ENCODE measurements around the gene VWA5A. TPM values are rescaled to one million over a fixed set of nuclear protein-coding genes. Genes with fewer than 3 reads are reported as not detected.

Gene VWA5A
- total and polyA plus RNA-seq, 9 of the 15 experiments (the other 6 are each of a cell fraction or from before 2014, with no cell fraction given) = 4.6 to 19.7 (median 6.9) TPM

- TF ChIP-seq, protein P1, sequence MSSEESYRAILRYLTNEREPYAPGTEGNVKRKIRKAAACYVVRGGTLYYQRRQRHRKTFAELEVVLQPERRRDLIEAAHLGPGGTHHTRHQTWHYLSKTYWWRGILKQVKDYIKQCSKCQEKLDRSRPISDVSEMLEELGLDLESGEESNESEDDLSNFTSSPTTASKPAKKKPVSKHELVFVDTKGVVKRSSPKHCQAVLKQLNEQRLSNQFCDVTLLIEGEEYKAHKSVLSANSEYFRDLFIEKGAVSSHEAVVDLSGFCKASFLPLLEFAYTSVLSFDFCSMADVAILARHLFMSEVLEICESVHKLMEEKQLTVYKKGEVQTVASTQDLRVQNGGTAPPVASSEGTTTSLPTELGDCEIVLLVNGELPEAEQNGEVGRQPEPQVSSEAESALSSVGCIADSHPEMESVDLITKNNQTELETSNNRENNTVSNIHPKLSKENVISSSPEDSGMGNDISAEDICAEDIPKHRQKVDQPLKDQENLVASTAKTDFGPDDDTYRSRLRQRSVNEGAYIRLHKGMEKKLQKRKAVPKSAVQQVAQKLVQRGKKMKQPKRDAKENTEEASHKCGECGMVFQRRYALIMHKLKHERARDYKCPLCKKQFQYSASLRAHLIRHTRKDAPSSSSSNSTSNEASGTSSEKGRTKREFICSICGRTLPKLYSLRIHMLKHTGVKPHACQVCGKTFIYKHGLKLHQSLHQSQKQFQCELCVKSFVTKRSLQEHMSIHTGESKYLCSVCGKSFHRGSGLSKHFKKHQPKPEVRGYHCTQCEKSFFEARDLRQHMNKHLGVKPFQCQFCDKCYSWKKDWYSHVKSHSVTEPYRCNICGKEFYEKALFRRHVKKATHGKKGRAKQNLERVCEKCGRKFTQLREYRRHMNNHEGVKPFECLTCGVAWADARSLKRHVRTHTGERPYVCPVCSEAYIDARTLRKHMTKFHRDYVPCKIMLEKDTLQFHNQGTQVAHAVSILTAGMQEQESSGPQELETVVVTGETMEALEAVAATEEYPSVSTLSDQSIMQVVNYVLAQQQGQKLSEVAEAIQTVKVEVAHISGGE (CRISPR knock-in tag; IDR thresholded peaks at IDR 0.05) = peak in 1 of 3 experiments; percentile 72; a peak in 2 of 6 replicates
- TF ChIP-seq FOS (IDR thresholded peaks at IDR 0.05; ENCODE audit: extremely low read depth, insufficient read length) (no peak), ZNF175 (CRISPR knock-in tag; IDR thresholded peaks at IDR 0.05; ENCODE audit: low read depth) (peak; percentile 91), THRAP3 (IDR thresholded peaks at IDR 0.05; ENCODE audit: borderline replicate concordance) (no peak), RAD51 (IDR thresholded peaks at IDR 0.05; ENCODE audit: borderline replicate concordance, low read depth) (peak; percentile 44; the same call in 1 of the 2 replicates), GATAD2A (IDR thresholded peaks at IDR 0.05) (peak; percentile 70; the same call in 1 of the 2 replicates), PTBP1 (IDR thresholded peaks at IDR 0.05; ENCODE audit: low read depth, low read length) (no peak), ZNF699 (CRISPR knock-in tag; IDR thresholded peaks at IDR 0.05; ENCODE audit: insufficient replicate concordance) (no peak), ZNF766 (CRISPR knock-in tag; conservative IDR thresholded peaks at IDR 0.05) (peak; percentile 94), CHD4 (IDR thresholded peaks at IDR 0.05; ENCODE audit: insufficient read depth, insufficient replicate concordance, low read depth, low read length, poor library complexity, severe bottlenecking) (peak; percentile 76), TAL1 (IDR thresholded peaks at IDR 0.05) (peak; percentile 97), CXXC5 (CRISPR knock-in tag; IDR thresholded peaks at IDR 0.05) (peak; percentile 74), FOXJ2 (tag; IDR thresholded peaks at IDR 0.05) (peak; percentile 93), STAT5A (IDR thresholded peaks at IDR 0.05; ENCODE audit: borderline replicate concordance, low read length) (peak; percentile 93), NRF1 (conservative IDR thresholded peaks at IDR 0.05 in 1 of 2, IDR thresholded peaks at IDR 0.05 in 1 of 2) (no peak), PHTF2 (CRISPR knock-in tag; IDR thresholded peaks at IDR 0.05) (peak; percentile 18; the same call in 1 of the 2 replicates), ZNF780A (CRISPR knock-in tag; IDR thresholded peaks at IDR 0.05) (no peak), JUND (IDR thresholded peaks at IDR 0.05; ENCODE audit: borderline replicate concordance, low read depth, low read length) (peak; percentile 99), JUND (tag; IDR thresholded peaks at IDR 0.05; ENCODE audit: borderline replicate concordance, low read depth, low read length) (peak; percentile 100; the same call in 2 of the 3 replicates), CTBP1 (IDR thresholded peaks at IDR 0.05; ENCODE audit: borderline replicate concordance) (peak; percentile 59; the same call in 1 of the 2 replicates)
- TF ChIP-seq, protein P2, sequence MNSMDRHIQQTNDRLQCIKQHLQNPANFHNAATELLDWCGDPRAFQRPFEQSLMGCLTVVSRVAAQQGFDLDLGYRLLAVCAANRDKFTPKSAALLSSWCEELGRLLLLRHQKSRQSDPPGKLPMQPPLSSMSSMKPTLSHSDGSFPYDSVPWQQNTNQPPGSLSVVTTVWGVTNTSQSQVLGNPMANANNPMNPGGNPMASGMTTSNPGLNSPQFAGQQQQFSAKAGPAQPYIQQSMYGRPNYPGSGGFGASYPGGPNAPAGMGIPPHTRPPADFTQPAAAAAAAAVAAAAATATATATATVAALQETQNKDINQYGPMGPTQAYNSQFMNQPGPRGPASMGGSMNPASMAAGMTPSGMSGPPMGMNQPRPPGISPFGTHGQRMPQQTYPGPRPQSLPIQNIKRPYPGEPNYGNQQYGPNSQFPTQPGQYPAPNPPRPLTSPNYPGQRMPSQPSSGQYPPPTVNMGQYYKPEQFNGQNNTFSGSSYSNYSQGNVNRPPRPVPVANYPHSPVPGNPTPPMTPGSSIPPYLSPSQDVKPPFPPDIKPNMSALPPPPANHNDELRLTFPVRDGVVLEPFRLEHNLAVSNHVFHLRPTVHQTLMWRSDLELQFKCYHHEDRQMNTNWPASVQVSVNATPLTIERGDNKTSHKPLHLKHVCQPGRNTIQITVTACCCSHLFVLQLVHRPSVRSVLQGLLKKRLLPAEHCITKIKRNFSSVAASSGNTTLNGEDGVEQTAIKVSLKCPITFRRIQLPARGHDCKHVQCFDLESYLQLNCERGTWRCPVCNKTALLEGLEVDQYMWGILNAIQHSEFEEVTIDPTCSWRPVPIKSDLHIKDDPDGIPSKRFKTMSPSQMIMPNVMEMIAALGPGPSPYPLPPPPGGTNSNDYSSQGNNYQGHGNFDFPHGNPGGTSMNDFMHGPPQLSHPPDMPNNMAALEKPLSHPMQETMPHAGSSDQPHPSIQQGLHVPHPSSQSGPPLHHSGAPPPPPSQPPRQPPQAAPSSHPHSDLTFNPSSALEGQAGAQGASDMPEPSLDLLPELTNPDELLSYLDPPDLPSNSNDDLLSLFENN (IDR thresholded peaks at IDR 0.05; ENCODE audit: low read depth in 2 of 2, low read length in 2 of 2) = peak in 1 of 2 experiments; percentile 93; a peak in 2 of 4 replicates
These were observed 35.5 kb upstream of the VWA5A start (continued) for GRCh38 chr11:124079631-124080326.

Measured in K562 (cell line).